Tibial nerve (tissue), 4 donors: ENCODE measurements around the gene ISCA2. TPM values are rescaled to one million over a fixed set of nuclear protein-coding genes. Genes with fewer than 3 reads are reported as not detected.

Source experiments
- DNase-seq, 2 donors: peaks; one replicate each; pipeline ENCODE4 v3.0.0-alpha.2; 2019; ENCODE audit warnings: low spot score in 2 of 2
- H3K27ac ChIP-seq, 4 donors: fragments of 200-600 bp; sonication (generic) in 3 of 4; one replicate each; pipeline ENCODE4 v1.5.1; 2017 to 2019; ENCODE audit warnings: mild to moderate bottlenecking in 1 of 4
- H3K27me3 ChIP-seq, 2 donors: fragments of 200-600 bp; sonication (generic) in 1 of 2; one replicate each; pipeline versions ENCODE4 v1.5.1 to v1.6.0; 2017 to 2019
- H3K36me3 ChIP-seq, 3 donors: fragments of 200-600 bp; sonication (generic); one replicate each; pipeline ENCODE4 v1.5.1; 2018 to 2019
- H3K4me1 ChIP-seq, 4 donors: fragments of 200-600 bp; sonication (generic) in 3 of 4; one replicate each; pipeline ENCODE4 v1.5.1; 2017 to 2019
- H3K4me3 ChIP-seq, 4 donors: fragments of 200-600 bp; sonication (generic) in 3 of 4; one replicate each; pipeline ENCODE4 v1.5.1; 2017 to 2019; ENCODE audit warnings: mild to moderate bottlenecking in 1 of 4, moderate library complexity in 1 of 4
- H3K9me3 ChIP-seq, 4 donors: fragments of 200-600 bp; sonication (generic) in 3 of 4; one replicate each; pipeline ENCODE4 v1.5.1; 2017 to 2019
- EP300 ChIP-seq, 2 donors: sonication (generic); formaldehyde crosslinking; IDR thresholded peaks; one replicate each; pipeline ENCODE4 v1.6.1; 2017; ENCODE audit warnings: antibody characterized with exemption in 2 of 2, mild to moderate bottlenecking in 1 of 2
- POLR2A ChIP-seq, 2 donors: fragments of 450-650 bp; IDR thresholded peaks; one replicate each; pipeline ENCODE4 v1.6.1; 2017; ENCODE audit warnings: antibody characterized with exemption in 2 of 2, mild to moderate bottlenecking in 2 of 2, moderate library complexity in 2 of 2
- WGBS, 2 donors: methylation state at CpG; one replicate each; pipeline ENCODE4 v1.1.5; 2018; 5-methylcytosine and 5-hydroxymethylcytosine counted together
- total RNA-seq, 4 donors: library from RNA; depleted of rRNA; stranded (reverse); fragments of >200 nt; gene quantifications; one replicate each; pipeline ENCODE4 v1.1.0, GENCODE V29; 2016
- TF ChIP-seq, protein P1 (sequence below), 5 experiments: fragments of 200-600 bp in 3 of 5; fragments of 450-650 bp in 2 of 5; sonication (generic) in 3 of 5; IDR thresholded peaks; one replicate each; pipeline ENCODE4 v1.5.1; 2016 to 2019; ENCODE audit warnings: antibody characterized with exemption in 5 of 5, mild to moderate bottlenecking in 3 of 5, moderate library complexity in 2 of 5

ISCA2 gene
- total RNA-seq, 4 donors from 2014 or later: 7.3 to 14.9 (median 12.4) TPM

DNA sequence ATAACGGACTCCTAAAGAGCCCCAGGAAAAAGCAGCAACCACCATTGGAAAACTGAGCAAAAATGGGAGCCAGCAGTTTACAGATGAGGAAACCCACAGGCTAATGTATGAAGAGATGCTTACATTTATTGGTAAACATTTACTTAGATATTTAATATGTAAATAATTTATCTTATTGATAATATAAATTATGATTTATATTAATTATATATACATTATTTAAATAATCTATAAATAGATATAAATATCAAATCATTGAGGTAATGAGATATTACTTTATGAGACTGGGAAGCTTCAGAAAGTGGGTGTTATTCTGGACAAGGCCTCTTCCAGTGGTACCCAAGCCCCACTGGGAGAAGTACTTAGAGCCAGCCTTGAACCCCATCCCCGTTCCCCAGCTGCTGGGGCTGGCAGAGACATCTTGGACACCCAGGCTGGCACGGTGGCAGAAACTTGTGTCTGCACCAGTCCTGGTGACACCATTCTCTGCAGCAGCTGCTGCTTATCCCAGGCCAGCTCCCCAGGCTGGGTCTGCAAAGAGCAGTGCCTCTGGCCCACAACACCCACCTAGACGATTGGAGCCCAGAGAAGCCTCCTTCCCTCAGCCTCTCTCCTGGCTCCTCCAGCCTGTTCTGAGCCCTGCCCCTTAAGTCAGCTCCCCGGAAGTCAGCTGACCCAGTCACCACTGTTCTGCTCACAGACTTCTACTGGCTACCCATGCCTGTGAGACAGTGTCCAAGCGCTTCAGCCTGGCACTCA lies 25.9 kb downstream of the ISCA2 start:
- DNase-seq: no peak
- Histone ChIP-seq H3K4me1 (peaks cover 0 to 24% (median under 1%) of the 10 kb centered on the region in 4 donors), H3K4me3 (no peak overlapping the region), H3K27me3 (no peaks in the 10 kb centered on the region), H3K36me3 (peaks cover 0 to 33% (median 0%) of the 10 kb centered on the region in 3 donors), H3K27ac (peak overlapping the region in 1 of 4 donors; percentile 11), H3K9me3 (no peaks in the 10 kb centered on the region)
- 68 to 77% methylated on average over 6 of the region's 6 CpGs for WGBS, 2 donors
- TF ChIP-seq, protein P1, sequence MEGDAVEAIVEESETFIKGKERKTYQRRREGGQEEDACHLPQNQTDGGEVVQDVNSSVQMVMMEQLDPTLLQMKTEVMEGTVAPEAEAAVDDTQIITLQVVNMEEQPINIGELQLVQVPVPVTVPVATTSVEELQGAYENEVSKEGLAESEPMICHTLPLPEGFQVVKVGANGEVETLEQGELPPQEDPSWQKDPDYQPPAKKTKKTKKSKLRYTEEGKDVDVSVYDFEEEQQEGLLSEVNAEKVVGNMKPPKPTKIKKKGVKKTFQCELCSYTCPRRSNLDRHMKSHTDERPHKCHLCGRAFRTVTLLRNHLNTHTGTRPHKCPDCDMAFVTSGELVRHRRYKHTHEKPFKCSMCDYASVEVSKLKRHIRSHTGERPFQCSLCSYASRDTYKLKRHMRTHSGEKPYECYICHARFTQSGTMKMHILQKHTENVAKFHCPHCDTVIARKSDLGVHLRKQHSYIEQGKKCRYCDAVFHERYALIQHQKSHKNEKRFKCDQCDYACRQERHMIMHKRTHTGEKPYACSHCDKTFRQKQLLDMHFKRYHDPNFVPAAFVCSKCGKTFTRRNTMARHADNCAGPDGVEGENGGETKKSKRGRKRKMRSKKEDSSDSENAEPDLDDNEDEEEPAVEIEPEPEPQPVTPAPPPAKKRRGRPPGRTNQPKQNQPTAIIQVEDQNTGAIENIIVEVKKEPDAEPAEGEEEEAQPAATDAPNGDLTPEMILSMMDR (IDR thresholded peaks at IDR 0.05): no peak
- TF ChIP-seq POLR2A (IDR thresholded peaks at IDR 0.05) (no peak), EP300 (IDR thresholded peaks at IDR 0.05) (no peak)

GRCh38 chr14:74521756-74522155 lies 28.2 kb downstream of the ISCA2 start:
- Histone ChIP-seq H3K4me1 (peaks cover 0 to 34% (median 8%) of the 10 kb centered on the region in 4 donors), H3K27me3 (no peaks in the 10 kb centered on the region), H3K4me3 (no peak overlapping the region), H3K9me3 (no peaks in the 10 kb centered on the region), H3K27ac (peak overlapping the region in 1 of 4 donors; percentile 16), H3K36me3 (peaks cover 0 to 27% (median 0%) of the 10 kb centered on the region in 3 donors)
- WGBS, 2 donors: 82 to 85% methylated on average over 10 of the region's 10 CpGs
- no peak for DNase-seq
- TF ChIP-seq, protein P1 (IDR thresholded peaks at IDR 0.05): no peak
- TF ChIP-seq POLR2A (IDR thresholded peaks at IDR 0.05): no peak
- no peak for TF ChIP-seq EP300 (IDR thresholded peaks at IDR 0.05)

- TF ChIP-seq EP300 (IDR thresholded peaks at IDR 0.05) (no peak), POLR2A (IDR thresholded peaks at IDR 0.05) (no peak)
- TF ChIP-seq, protein P1 (IDR thresholded peaks at IDR 0.05): no peak
- peak overlapping the region in 1 of 4 donors; percentile 70 for H3K27ac ChIP-seq
Observed at GRCh38 chr14:74522740-74523139, 29.2 kb downstream of the ISCA2 start.

DNA sequence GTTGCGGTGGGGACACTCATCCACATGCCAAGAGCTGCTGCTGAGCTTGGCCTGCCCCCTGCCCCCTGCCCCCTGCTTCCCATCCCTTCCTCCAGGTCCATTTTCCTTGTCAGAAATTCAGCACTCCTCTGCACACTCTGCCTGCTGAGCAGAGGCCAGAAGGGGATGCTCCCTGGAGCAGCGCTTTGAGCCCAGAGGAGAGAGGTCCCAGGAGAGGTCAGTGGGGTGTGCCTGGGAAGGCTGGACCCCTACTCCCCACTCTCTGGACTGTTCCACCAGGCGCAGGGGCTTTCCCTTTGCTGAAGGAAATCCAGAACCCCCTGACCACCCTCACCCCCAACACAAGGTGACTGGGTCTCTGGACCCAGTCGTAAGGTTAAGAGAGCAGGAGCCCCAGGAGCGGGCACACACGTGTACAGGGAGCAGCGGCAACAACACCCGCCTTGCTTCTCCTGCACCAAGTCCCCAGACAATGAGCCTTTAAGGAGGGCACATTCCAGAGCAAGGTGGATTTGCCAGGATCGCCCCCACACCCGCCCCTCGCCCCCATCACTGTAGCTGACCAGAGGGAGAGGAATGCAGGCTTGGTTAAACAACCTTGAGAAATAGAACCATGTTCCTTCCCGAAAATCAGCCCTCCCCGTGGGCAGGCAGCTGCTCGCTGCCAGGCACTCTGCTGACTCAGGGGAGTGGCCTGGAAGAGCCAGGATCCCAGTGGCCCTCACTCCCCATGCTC lies 30.7 kb downstream of the ISCA2 start:
- TF ChIP-seq EP300 (IDR thresholded peaks at IDR 0.05) (peak in 1 of 2 donors; percentile 6), POLR2A (IDR thresholded peaks at IDR 0.05) (no peak)
- TF ChIP-seq, protein P1 (IDR thresholded peaks at IDR 0.05): no peak
- WGBS, 2 donors: 39 to 55% methylated on average over 10 to 14 of the region's 14 CpGs
- Histone ChIP-seq H3K36me3 (peaks cover 0 to 27% (median 0%) of the 10 kb centered on the region in 3 donors), H3K9me3 (no peaks in the 10 kb centered on the region), H3K27ac (peak overlapping the region in 3 of 4 donors; percentile 28 to 70 (median 63)), H3K4me3 (no peak overlapping the region), H3K4me1 (peaks cover 0 to 37% (median 8%) of the 10 kb centered on the region in 4 donors), H3K27me3 (no peaks in the 10 kb centered on the region)
- DNase-seq: no peak

More at GRCh38 chr14:74522740-74523139, 29.2 kb downstream of the ISCA2 start:
- Histone ChIP-seq H3K4me1 (peaks cover 0 to 40% (median 8%) of the 10 kb centered on the region in 4 donors), H3K36me3 (peaks cover 0 to 27% (median 0%) of the 10 kb centered on the region in 3 donors), H3K27me3 (no peaks in the 10 kb centered on the region), H3K9me3 (no peaks in the 10 kb centered on the region), H3K4me3 (no peak overlapping the region)
- WGBS, 2 donors: 90 to 100% methylated on average over 4 to 7 of the region's 7 CpGs
- no peak for DNase-seq

- H3K9me3 ChIP-seq: no peaks in the 10 kb centered on the region
- no peak overlapping the region for H3K4me3 ChIP-seq
- H3K27me3 ChIP-seq: no peaks in the 10 kb centered on the region
- peaks cover 0 to 37% (median 8%) of the 10 kb centered on the region in 4 donors for H3K4me1 ChIP-seq
- no peak for DNase-seq
- H3K36me3 ChIP-seq: peaks cover 0 to 24% (median 0%) of the 10 kb centered on the region in 3 donors
- H3K27ac ChIP-seq: peak overlapping the region in 2 of 4 donors; percentile 63 to 70
- TF ChIP-seq EP300 (IDR thresholded peaks at IDR 0.05): no peak
- TF ChIP-seq, protein P1 (IDR thresholded peaks at IDR 0.05): no peak
- no peak for TF ChIP-seq POLR2A (IDR thresholded peaks at IDR 0.05)
Observed at GRCh38 chr14:74524812-74525135, 31.2 kb downstream of the ISCA2 start.
